Upper lobe of left lung (tissue), 4 donors: ENCODE measurements around the gene KCNJ5.

Experiments
- CTCF ChIP-seq, 6 experiments: fragments of 450-650 bp in 4 of 6; fragments of 200-600 bp in 2 of 6; sonication (generic) in 2 of 6; IDR thresholded peaks; one replicate each; pipeline ENCODE4 v1.5.1; 2016 to 2019; ENCODE audit warnings: antibody characterized with exemption in 6 of 6
- EP300 ChIP-seq, 4 donors: sonication (generic); formaldehyde crosslinking; IDR thresholded peaks; one replicate each; pipeline ENCODE4 v1.5.1; 2017; ENCODE audit warnings: antibody characterized with exemption in 4 of 4, control low read depth in 2 of 4
- POLR2A ChIP-seq, 4 donors: fragments of 450-650 bp; IDR thresholded peaks; one replicate each; pipeline ENCODE4 v1.5.1; 2016 to 2017; ENCODE audit warnings: antibody characterized with exemption in 4 of 4, mild to moderate bottlenecking in 2 of 4
- POLR2AphosphoS5 ChIP-seq, 2 donors: sonication (generic); formaldehyde crosslinking; IDR thresholded peaks; one replicate each; pipeline ENCODE4 v1.5.1; 2017; ENCODE audit warnings: antibody characterized with exemption in 2 of 2

DNA sequence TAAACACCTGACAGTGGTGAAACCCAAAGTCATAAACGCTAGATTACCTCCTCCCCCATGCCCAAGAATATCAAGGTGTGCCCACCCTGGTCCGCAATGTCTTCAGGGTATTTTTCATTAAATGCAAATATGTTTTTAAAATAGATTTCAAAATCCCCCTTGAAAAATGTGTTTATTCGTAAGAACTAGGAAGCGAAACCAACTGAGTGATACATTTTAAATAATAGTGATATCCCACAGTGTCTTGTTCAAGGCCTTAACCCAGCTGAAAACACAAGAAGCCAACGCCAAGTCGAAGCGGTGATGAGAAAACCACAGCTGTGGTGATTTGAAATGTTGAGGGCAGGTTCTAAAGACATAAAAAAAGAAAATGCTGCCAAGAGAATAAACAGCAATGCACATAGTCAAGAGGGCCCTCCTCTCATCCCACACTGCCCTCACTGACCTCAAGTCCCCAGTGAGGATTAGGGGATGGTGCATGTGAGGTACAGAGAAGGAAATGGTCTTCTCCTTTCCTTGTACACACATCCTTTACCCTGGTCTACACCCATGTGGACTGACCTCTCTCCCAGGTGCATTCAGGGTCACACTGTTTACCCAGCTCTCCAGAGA, 49.6 kb upstream of the KCNJ5 start:
- TF ChIP-seq CTCF (IDR thresholded peaks at IDR 0.05): no peak
- TF ChIP-seq POLR2A (IDR thresholded peaks at IDR 0.05): no peak
- no peak for TF ChIP-seq EP300 (IDR thresholded peaks at IDR 0.05)
- TF ChIP-seq POLR2AphosphoS5 (IDR thresholded peaks at IDR 0.05): no peak
